ENCODE data around the gene PLA2G15.

Gene PLA2G15

DNA sequence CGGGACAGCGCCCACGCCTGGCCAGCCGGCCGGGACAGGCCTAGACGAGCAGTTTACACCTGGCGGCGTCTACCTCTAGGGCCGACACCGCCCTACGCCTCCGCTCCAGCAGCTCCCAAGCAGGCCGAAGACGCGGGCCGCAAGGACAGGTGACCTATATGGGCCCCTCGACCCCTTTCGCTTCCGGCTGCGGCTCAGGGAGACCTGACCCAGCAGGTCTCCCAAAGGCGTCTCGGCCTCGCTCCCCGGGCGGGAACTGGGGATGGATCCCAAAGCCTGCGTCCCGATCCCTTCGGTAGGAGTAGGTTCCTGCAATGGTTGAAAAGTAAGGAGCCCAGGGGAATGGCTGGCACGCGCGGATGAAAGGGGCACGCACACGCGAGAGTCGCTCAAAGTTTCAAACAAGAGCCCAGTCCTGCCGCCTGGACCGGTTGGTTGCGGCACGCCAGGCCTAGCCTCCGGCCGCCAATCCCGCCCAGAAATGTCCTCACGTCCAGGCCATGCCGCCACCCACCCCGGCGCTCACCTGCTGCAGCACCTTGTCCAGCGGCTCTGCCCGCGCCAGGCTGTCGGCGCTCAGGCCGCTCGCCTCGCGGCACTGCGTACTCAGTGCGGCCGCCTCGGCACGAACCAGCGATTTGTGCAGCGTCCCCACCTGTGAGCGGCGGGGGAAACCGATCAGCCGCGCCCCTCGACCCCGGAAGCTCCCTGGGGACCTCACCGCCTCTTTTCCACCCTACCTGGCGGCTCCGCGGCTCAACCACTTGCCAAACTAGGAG is 9.9 kb upstream of the PLA2G15 start:
- no peak overlapping the region for H4K91ac ChIP-seq (ENCODE audit: low read length)
- H3K27ac ChIP-seq (ENCODE audit: low read length, poor library complexity, severe bottlenecking), result no peak overlapping the region
- H3K4me2 ChIP-seq (ENCODE audit: low read length, poor library complexity, severe bottlenecking), result peak overlapping the region; percentile 87
- peak overlapping the region in 1 of 2 experiments; percentile 48 for H3K4me3 ChIP-seq (ENCODE audit: insufficient read depth in 1 of 2, low read depth in 1 of 2, low read length in 2 of 2)
- peak overlapping the region; percentile 24 to 38 for H3K18ac ChIP-seq (ENCODE audit: low read depth in 1 of 2, low read length in 2 of 2)
- H3K9me3 ChIP-seq (ENCODE audit: control insufficient read depth, low read length), result no peaks in the 10 kb centered on the region
- H4K8ac ChIP-seq (ENCODE audit: low read length), result peak overlapping the region; percentile 86
- peak overlapping the region in 1 of 2 experiments; percentile 81 for H3K14ac ChIP-seq (ENCODE audit: low read length in 2 of 2)
- H2BK120ac ChIP-seq (ENCODE audit: low read depth, low read length), result no peak overlapping the region
- no peak overlapping the region for H2BK5ac ChIP-seq (ENCODE audit: low read depth, low read length, poor library complexity, severe bottlenecking)
- peak overlapping the region; percentile 15 for H2AK5ac ChIP-seq (ENCODE audit: low read length, severe bottlenecking)
- peaks cover 0 to 24% of the 10 kb centered on the region in 2 experiments for H3K36me3 ChIP-seq (ENCODE audit: control insufficient read depth in 1 of 2, insufficient read depth in 2 of 2, low read depth in 1 of 2, low read length in 2 of 2)
- no peak overlapping the region for H3K9ac ChIP-seq (ENCODE audit: low read length)
- H3K4me1 ChIP-seq (ENCODE audit: control insufficient read depth, insufficient read depth, low read depth, low read length), result peaks cover 37% of the 10 kb centered on the region
- H2BK12ac ChIP-seq (ENCODE audit: low read length in 2 of 2), result peak overlapping the region in 1 of 2 experiments; percentile 55
- H3K4ac ChIP-seq (ENCODE audit: low read depth in 1 of 2, low read length in 2 of 2), result no peak overlapping the region
- H3K23ac ChIP-seq (ENCODE audit: low read length in 2 of 2), result peak overlapping the region; percentile 83 to 98
- H3K79me1 ChIP-seq (replicated peaks; ENCODE audit: low read length, poor library complexity, severe bottlenecking), result no peaks in the 10 kb centered on the region
- H2BK15ac ChIP-seq (ENCODE audit: low read depth, poor library complexity, severe bottlenecking), result peak overlapping the region; percentile 31
- no peak for DNase-seq
- peaks cover 13 to 17% of the 10 kb centered on the region in 2 experiments for H3K27me3 ChIP-seq (ENCODE audit: control insufficient read depth in 1 of 2, insufficient read depth in 1 of 2, low read length in 2 of 2)
- no peak overlapping the region for H2AFZ ChIP-seq (ENCODE audit: low read depth, low read length)
- WGBS, result 13% methylated on average over 60 of the region's 73 CpGs

GRCh38 chr16:68235887-68236136 is 9.4 kb upstream of the PLA2G15 start, which contains the start of gene ESRP2:
TSS of gene ESRP2 (minus strand) at chr16:68236127. CDS start at chr16:68236045, 82 bp downstream.
- 3% methylated on average over 15 of the region's 36 CpGs for WGBS

GRCh38 chr16:68236137-68236825 is 8.9 kb upstream of the PLA2G15 start:
- H4K91ac ChIP-seq (ENCODE audit: low read length), result peak overlapping the region; percentile 85
- no peaks in the 10 kb centered on the region for H3K9me3 ChIP-seq (ENCODE audit: control insufficient read depth, low read length)
- H2BK15ac ChIP-seq (ENCODE audit: low read depth, poor library complexity, severe bottlenecking), result peak overlapping the region; percentile 33
- no peak overlapping the region for H3K23ac ChIP-seq (ENCODE audit: low read length in 2 of 2)
- no peak overlapping the region for H2BK5ac ChIP-seq (ENCODE audit: low read depth, low read length, poor library complexity, severe bottlenecking)
- peak overlapping the region; percentile 80 for H3K9ac ChIP-seq (ENCODE audit: low read length)
- 10% methylated on average over 42 of the region's 45 CpGs for WGBS
- no peak for DNase-seq
- H2AFZ ChIP-seq (ENCODE audit: low read depth, low read length), result peak overlapping the region; percentile 68
- peak overlapping the region; percentile 6 to 91 for H2BK12ac ChIP-seq (ENCODE audit: low read length in 2 of 2)
- H3K18ac ChIP-seq (ENCODE audit: low read depth in 1 of 2, low read length in 2 of 2), result peak overlapping the region; percentile 64 to 93
- peak overlapping the region in 1 of 2 experiments; percentile 55 for H3K4ac ChIP-seq (ENCODE audit: low read depth in 1 of 2, low read length in 2 of 2)
- H4K8ac ChIP-seq (ENCODE audit: low read length), result peak overlapping the region; percentile 94
- H3K4me1 ChIP-seq (ENCODE audit: control insufficient read depth, insufficient read depth, low read depth, low read length), result peaks cover 37% of the 10 kb centered on the region
- no peak overlapping the region for H3K14ac ChIP-seq (ENCODE audit: low read length in 2 of 2)
- H3K27me3 ChIP-seq (ENCODE audit: control insufficient read depth in 1 of 2, insufficient read depth in 1 of 2, low read length in 2 of 2), result peaks cover 13 to 17% of the 10 kb centered on the region in 2 experiments
- H3K36me3 ChIP-seq (ENCODE audit: control insufficient read depth in 1 of 2, insufficient read depth in 2 of 2, low read depth in 1 of 2, low read length in 2 of 2), result peaks cover 0 to 16% of the 10 kb centered on the region in 2 experiments
- H2BK120ac ChIP-seq (ENCODE audit: low read depth, low read length), result no peak overlapping the region
- peak overlapping the region; percentile 92 for H3K4me2 ChIP-seq (ENCODE audit: low read length, poor library complexity, severe bottlenecking)
- H3K79me1 ChIP-seq (replicated peaks; ENCODE audit: low read length, poor library complexity, severe bottlenecking), result no peaks in the 10 kb centered on the region
- no peak overlapping the region for H3K27ac ChIP-seq (ENCODE audit: low read length, poor library complexity, severe bottlenecking)
- H3K4me3 ChIP-seq (ENCODE audit: insufficient read depth in 1 of 2, low read depth in 1 of 2, low read length in 2 of 2), result peak overlapping the region; percentile 50 to 76
- peak overlapping the region; percentile 80 for H2AK5ac ChIP-seq (ENCODE audit: low read length, severe bottlenecking)

More at GRCh38 chr16:68235887-68236136, 9.4 kb upstream of the PLA2G15 start, which contains the start of gene ESRP2:
- H3K14ac ChIP-seq (ENCODE audit: low read length in 2 of 2), result peak within 1 kb of the TSS in 1 of 2 experiments; percentile 81
- H2BK5ac ChIP-seq (ENCODE audit: low read depth, low read length, poor library complexity, severe bottlenecking), result no peak within 1 kb of the TSS
- H2AK5ac ChIP-seq (ENCODE audit: low read length, severe bottlenecking), result peak within 1 kb of the TSS; percentile 80
- peak within 1 kb of the TSS; percentile 94 for H4K8ac ChIP-seq (ENCODE audit: low read length)
- H3K23ac ChIP-seq (ENCODE audit: low read length in 2 of 2), result peak within 1 kb of the TSS; percentile 83 to 98
- no peaks in the 10 kb centered on the region for H3K79me1 ChIP-seq (replicated peaks; ENCODE audit: low read length, poor library complexity, severe bottlenecking)
- peaks cover 37% of the 10 kb centered on the region for H3K4me1 ChIP-seq (ENCODE audit: control insufficient read depth, insufficient read depth, low read depth, low read length)
- H3K36me3 ChIP-seq (ENCODE audit: control insufficient read depth in 1 of 2, insufficient read depth in 2 of 2, low read depth in 1 of 2, low read length in 2 of 2), result peaks cover 0 to 21% of the 10 kb centered on the region in 2 experiments
- peak within 1 kb of the TSS; percentile 64 to 93 for H3K18ac ChIP-seq (ENCODE audit: low read depth in 1 of 2, low read length in 2 of 2)
- H3K9ac ChIP-seq (ENCODE audit: low read length), result peak within 1 kb of the TSS; percentile 80
- peaks cover 13 to 17% of the 10 kb centered on the region in 2 experiments for H3K27me3 ChIP-seq (ENCODE audit: control insufficient read depth in 1 of 2, insufficient read depth in 1 of 2, low read length in 2 of 2)
- H4K91ac ChIP-seq (ENCODE audit: low read length), result peak within 1 kb of the TSS; percentile 85
- H3K4me2 ChIP-seq (ENCODE audit: low read length, poor library complexity, severe bottlenecking), result peak within 1 kb of the TSS; percentile 92
- DNase-seq, result no peak
- peak within 1 kb of the TSS; percentile 50 to 76 for H3K4me3 ChIP-seq (ENCODE audit: insufficient read depth in 1 of 2, low read depth in 1 of 2, low read length in 2 of 2)
- H2BK15ac ChIP-seq (ENCODE audit: low read depth, poor library complexity, severe bottlenecking), result peak within 1 kb of the TSS; percentile 33
- H3K27ac ChIP-seq (ENCODE audit: low read length, poor library complexity, severe bottlenecking), result peak within 1 kb of the TSS; percentile 85
- H2BK120ac ChIP-seq (ENCODE audit: low read depth, low read length), result peak within 1 kb of the TSS; percentile 65
- no peaks in the 10 kb centered on the region for H3K9me3 ChIP-seq (ENCODE audit: control insufficient read depth, low read length)
- H3K4ac ChIP-seq (ENCODE audit: low read depth in 1 of 2, low read length in 2 of 2), result peak within 1 kb of the TSS in 1 of 2 experiments; percentile 55
- peak within 1 kb of the TSS; percentile 68 for H2AFZ ChIP-seq (ENCODE audit: low read depth, low read length)
- H2BK12ac ChIP-seq (ENCODE audit: low read length in 2 of 2), result peak within 1 kb of the TSS; percentile 6 to 91

GRCh38 chr16:68236826-68237242 is 8.3 kb upstream of the PLA2G15 start:
- Histone ChIP-seq H3K18ac (ENCODE audit: low read depth in 1 of 2, low read length in 2 of 2) (peak overlapping the region; percentile 64 to 93), H2AK5ac (ENCODE audit: low read length, severe bottlenecking) (peak overlapping the region; percentile 80), H2BK12ac (ENCODE audit: low read length in 2 of 2) (peak overlapping the region; percentile 70 to 91), H3K36me3 (ENCODE audit: control insufficient read depth in 1 of 2, insufficient read depth in 2 of 2, low read depth in 1 of 2, low read length in 2 of 2) (peaks cover 0 to 10% of the 10 kb centered on the region in 2 experiments), H3K27me3 (ENCODE audit: control insufficient read depth in 1 of 2, insufficient read depth in 1 of 2, low read length in 2 of 2) (peaks cover 13 to 17% of the 10 kb centered on the region in 2 experiments), H2BK15ac (ENCODE audit: low read depth, poor library complexity, severe bottlenecking) (peak overlapping the region; percentile 97), H3K9me3 (ENCODE audit: control insufficient read depth, low read length) (no peaks in the 10 kb centered on the region), H3K14ac (ENCODE audit: low read length in 2 of 2) (peak overlapping the region in 1 of 2 experiments; percentile 74), H2AFZ (ENCODE audit: low read depth, low read length) (peak overlapping the region; percentile 68), H3K79me1 (replicated peaks; ENCODE audit: low read length, poor library complexity, severe bottlenecking) (no peaks in the 10 kb centered on the region), H3K9ac (ENCODE audit: low read length) (peak overlapping the region; percentile 80), H3K23ac (ENCODE audit: low read length in 2 of 2) (no peak overlapping the region), H4K8ac (ENCODE audit: low read length) (peak overlapping the region; percentile 94), H2BK120ac (ENCODE audit: low read depth, low read length) (peak overlapping the region; percentile 65), H3K4ac (ENCODE audit: low read depth in 1 of 2, low read length in 2 of 2) (peak overlapping the region in 1 of 2 experiments; percentile 55), H3K27ac (ENCODE audit: low read length, poor library complexity, severe bottlenecking) (peak overlapping the region; percentile 85), H3K4me1 (ENCODE audit: control insufficient read depth, insufficient read depth, low read depth, low read length) (peaks cover 37% of the 10 kb centered on the region), H4K91ac (ENCODE audit: low read length) (peak overlapping the region; percentile 85), H3K4me3 (ENCODE audit: insufficient read depth in 1 of 2, low read depth in 1 of 2, low read length in 2 of 2) (peak overlapping the region; percentile 50 to 76), H2BK5ac (ENCODE audit: low read depth, low read length, poor library complexity, severe bottlenecking) (no peak overlapping the region), H3K4me2 (ENCODE audit: low read length, poor library complexity, severe bottlenecking) (peak overlapping the region; percentile 92)
- WGBS, result 13% methylated on average over 14 of the region's 21 CpGs
- DNase-seq, result no peak

Data from mesenchymal stem cell (in vitro differentiated cells and primary cell).